Measurements from ENCODE around the gene GCNT4.

The GCNT4 gene

GRCh38 chr5:75078027-75078426, 25.7 kb upstream of the GCNT4 start:
- no CpG with 5 or more reads among the region's 5 CpGs for WGBS
- H2AK5ac ChIP-seq (ENCODE audit: low read length, severe bottlenecking), result no peak overlapping the region

GRCh38 chr5:75072061-75072460, 19.7 kb upstream of the GCNT4 start:
- H3K18ac ChIP-seq (ENCODE audit: low read depth in 1 of 2, low read length in 2 of 2), result no peak overlapping the region
- H3K9ac ChIP-seq (ENCODE audit: low read length), result no peak overlapping the region
- H4K91ac ChIP-seq (ENCODE audit: low read length), result no peak overlapping the region
- H2BK12ac ChIP-seq (ENCODE audit: low read length in 2 of 2), result no peak overlapping the region
- no peaks in the 10 kb centered on the region for H3K36me3 ChIP-seq (ENCODE audit: control insufficient read depth in 1 of 2, insufficient read depth in 2 of 2, low read depth in 1 of 2, low read length in 2 of 2)
- no peak for DNase-seq
- no peaks in the 10 kb centered on the region for H3K9me3 ChIP-seq (ENCODE audit: control insufficient read depth, low read length)
- no peak overlapping the region for H3K4me2 ChIP-seq (ENCODE audit: low read length, poor library complexity, severe bottlenecking)
- no peak overlapping the region for H2AK5ac ChIP-seq (ENCODE audit: low read length, severe bottlenecking)
- H3K14ac ChIP-seq (ENCODE audit: low read length in 2 of 2), result no peak overlapping the region
- no peaks in the 10 kb centered on the region for H3K79me1 ChIP-seq (replicated peaks; ENCODE audit: low read length, poor library complexity, severe bottlenecking)
- no peak overlapping the region for H2AFZ ChIP-seq (ENCODE audit: low read depth, low read length)
- H4K8ac ChIP-seq (ENCODE audit: low read length), result no peak overlapping the region
- H3K27ac ChIP-seq (ENCODE audit: low read length, poor library complexity, severe bottlenecking), result no peak overlapping the region
- no peaks in the 10 kb centered on the region for H3K4me1 ChIP-seq (ENCODE audit: control insufficient read depth, insufficient read depth, low read depth, low read length)
- H3K4me3 ChIP-seq (ENCODE audit: insufficient read depth in 1 of 2, low read depth in 1 of 2, low read length in 2 of 2), result no peak overlapping the region
- H2BK120ac ChIP-seq (ENCODE audit: low read depth, low read length), result no peak overlapping the region
- no peaks in the 10 kb centered on the region for H3K27me3 ChIP-seq (ENCODE audit: control insufficient read depth in 1 of 2, insufficient read depth in 1 of 2, low read length in 2 of 2)
- no peak overlapping the region for H3K4ac ChIP-seq (ENCODE audit: low read depth in 1 of 2, low read length in 2 of 2)
- no peak overlapping the region for H2BK5ac ChIP-seq (ENCODE audit: low read depth, low read length, poor library complexity, severe bottlenecking)
- no peak overlapping the region for H3K23ac ChIP-seq (ENCODE audit: low read length in 2 of 2)
- no peak overlapping the region for H2BK15ac ChIP-seq (ENCODE audit: low read depth, poor library complexity, severe bottlenecking)

More at GRCh38 chr5:75078027-75078426, 25.7 kb upstream of the GCNT4 start:
- Histone ChIP-seq H3K27ac (ENCODE audit: low read length, poor library complexity, severe bottlenecking) (no peak overlapping the region), H2BK120ac (ENCODE audit: low read depth, low read length) (no peak overlapping the region), H3K4me2 (ENCODE audit: low read length, poor library complexity, severe bottlenecking) (no peak overlapping the region), H3K23ac (ENCODE audit: low read length in 2 of 2) (no peak overlapping the region), H3K14ac (ENCODE audit: low read length in 2 of 2) (no peak overlapping the region), H3K9me3 (ENCODE audit: control insufficient read depth, low read length) (no peaks in the 10 kb centered on the region), H3K4me3 (ENCODE audit: insufficient read depth in 1 of 2, low read depth in 1 of 2, low read length in 2 of 2) (no peak overlapping the region), H2BK12ac (ENCODE audit: low read length in 2 of 2) (no peak overlapping the region), H2AFZ (ENCODE audit: low read depth, low read length) (no peak overlapping the region), H3K18ac (ENCODE audit: low read depth in 1 of 2, low read length in 2 of 2) (no peak overlapping the region), H2BK15ac (ENCODE audit: low read depth, poor library complexity, severe bottlenecking) (no peak overlapping the region), H4K91ac (ENCODE audit: low read length) (no peak overlapping the region), H3K4me1 (ENCODE audit: control insufficient read depth, insufficient read depth, low read depth, low read length) (no peaks in the 10 kb centered on the region), H3K4ac (ENCODE audit: low read depth in 1 of 2, low read length in 2 of 2) (no peak overlapping the region), H3K9ac (ENCODE audit: low read length) (no peak overlapping the region), H3K36me3 (ENCODE audit: control insufficient read depth in 1 of 2, insufficient read depth in 2 of 2, low read depth in 1 of 2, low read length in 2 of 2) (no peaks in the 10 kb centered on the region), H2BK5ac (ENCODE audit: low read depth, low read length, poor library complexity, severe bottlenecking) (no peak overlapping the region), H4K8ac (ENCODE audit: low read length) (no peak overlapping the region), H3K79me1 (replicated peaks; ENCODE audit: low read length, poor library complexity, severe bottlenecking) (no peaks in the 10 kb centered on the region), H3K27me3 (ENCODE audit: control insufficient read depth in 1 of 2, insufficient read depth in 1 of 2, low read length in 2 of 2) (no peaks in the 10 kb centered on the region)
- DNase-seq, result no peak

DNA sequence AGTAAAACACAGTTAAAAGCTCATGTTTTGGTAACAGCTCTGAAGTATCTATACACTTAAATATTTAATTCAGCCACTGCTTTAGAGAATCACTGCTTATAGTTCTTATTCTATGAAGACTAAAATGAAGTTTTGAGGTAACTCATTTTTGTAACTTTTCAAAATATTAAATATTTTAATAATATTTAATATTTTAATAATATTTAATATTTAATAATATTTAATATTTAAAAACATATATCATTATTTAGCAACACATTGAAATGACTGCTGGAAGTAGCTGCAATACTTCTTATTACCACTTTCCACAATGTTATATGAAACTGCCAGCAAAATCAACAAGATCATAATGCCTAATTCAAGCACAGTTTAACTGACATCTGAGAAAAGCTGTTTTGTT, 18.7 kb upstream of the GCNT4 start:
- Histone ChIP-seq H2BK15ac (ENCODE audit: low read depth, poor library complexity, severe bottlenecking) (no peak overlapping the region), H2BK120ac (ENCODE audit: low read depth, low read length) (no peak overlapping the region), H2AFZ (ENCODE audit: low read depth, low read length) (no peak overlapping the region), H2BK5ac (ENCODE audit: low read depth, low read length, poor library complexity, severe bottlenecking) (no peak overlapping the region), H3K79me1 (replicated peaks; ENCODE audit: low read length, poor library complexity, severe bottlenecking) (no peaks in the 10 kb centered on the region), H3K9me3 (ENCODE audit: control insufficient read depth, low read length) (no peaks in the 10 kb centered on the region), H4K8ac (ENCODE audit: low read length) (no peak overlapping the region), H3K18ac (ENCODE audit: low read depth in 1 of 2, low read length in 2 of 2) (no peak overlapping the region), H3K4me2 (ENCODE audit: low read length, poor library complexity, severe bottlenecking) (no peak overlapping the region), H3K23ac (ENCODE audit: low read length in 2 of 2) (no peak overlapping the region), H3K36me3 (ENCODE audit: control insufficient read depth in 1 of 2, insufficient read depth in 2 of 2, low read depth in 1 of 2, low read length in 2 of 2) (no peaks in the 10 kb centered on the region), H3K27ac (ENCODE audit: low read length, poor library complexity, severe bottlenecking) (no peak overlapping the region), H3K27me3 (ENCODE audit: control insufficient read depth in 1 of 2, insufficient read depth in 1 of 2, low read length in 2 of 2) (no peaks in the 10 kb centered on the region), H3K9ac (ENCODE audit: low read length) (no peak overlapping the region), H2AK5ac (ENCODE audit: low read length, severe bottlenecking) (no peak overlapping the region), H3K4me1 (ENCODE audit: control insufficient read depth, insufficient read depth, low read depth, low read length) (no peaks in the 10 kb centered on the region), H3K4ac (ENCODE audit: low read depth in 1 of 2, low read length in 2 of 2) (no peak overlapping the region), H4K91ac (ENCODE audit: low read length) (no peak overlapping the region), H3K4me3 (ENCODE audit: insufficient read depth in 1 of 2, low read depth in 1 of 2, low read length in 2 of 2) (no peak overlapping the region), H3K14ac (ENCODE audit: low read length in 2 of 2) (no peak overlapping the region), H2BK12ac (ENCODE audit: low read length in 2 of 2) (no peak overlapping the region)
- no peak for DNase-seq

DNA sequence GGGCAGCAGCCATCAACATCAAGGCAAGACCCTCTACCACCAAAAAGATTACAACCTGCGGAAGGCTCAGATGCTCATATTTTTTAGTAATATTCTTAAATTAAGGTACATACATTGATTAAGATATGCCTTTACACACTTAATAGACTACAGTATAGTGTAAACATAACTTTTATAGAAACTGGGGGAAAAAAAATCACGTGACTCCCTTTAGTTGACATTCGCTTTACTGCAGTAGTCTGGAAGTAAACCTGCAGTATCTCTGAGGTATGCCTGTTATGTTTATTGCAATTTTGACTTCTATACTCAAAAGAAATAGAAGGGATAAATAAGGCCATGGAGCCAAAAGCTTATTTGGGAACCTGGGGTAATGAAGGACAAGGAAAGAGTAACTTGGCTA, 15.1 kb upstream of the GCNT4 start:
- 89% methylated on average over 2 of the region's 3 CpGs for WGBS
- H2BK120ac ChIP-seq (ENCODE audit: low read depth, low read length), result no peak overlapping the region
- no peak for DNase-seq

More for the DNA sequence above, 15.1 kb upstream of the GCNT4 start:
- Histone ChIP-seq H3K4ac (ENCODE audit: low read depth in 1 of 2, low read length in 2 of 2) (no peak overlapping the region), H4K8ac (ENCODE audit: low read length) (no peak overlapping the region), H3K27ac (ENCODE audit: low read length, poor library complexity, severe bottlenecking) (no peak overlapping the region), H3K18ac (ENCODE audit: low read depth in 1 of 2, low read length in 2 of 2) (no peak overlapping the region), H3K23ac (ENCODE audit: low read length in 2 of 2) (no peak overlapping the region), H3K27me3 (ENCODE audit: control insufficient read depth in 1 of 2, insufficient read depth in 1 of 2, low read length in 2 of 2) (no peaks in the 10 kb centered on the region), H2AFZ (ENCODE audit: low read depth, low read length) (no peak overlapping the region), H2BK12ac (ENCODE audit: low read length in 2 of 2) (no peak overlapping the region), H3K9ac (ENCODE audit: low read length) (no peak overlapping the region), H3K14ac (ENCODE audit: low read length in 2 of 2) (no peak overlapping the region), H3K4me2 (ENCODE audit: low read length, poor library complexity, severe bottlenecking) (no peak overlapping the region), H3K4me1 (ENCODE audit: control insufficient read depth, insufficient read depth, low read depth, low read length) (no peaks in the 10 kb centered on the region), H4K91ac (ENCODE audit: low read length) (no peak overlapping the region), H3K79me1 (replicated peaks; ENCODE audit: low read length, poor library complexity, severe bottlenecking) (no peaks in the 10 kb centered on the region), H2BK5ac (ENCODE audit: low read depth, low read length, poor library complexity, severe bottlenecking) (no peak overlapping the region), H2AK5ac (ENCODE audit: low read length, severe bottlenecking) (no peak overlapping the region), H2BK15ac (ENCODE audit: low read depth, poor library complexity, severe bottlenecking) (no peak overlapping the region), H3K4me3 (ENCODE audit: insufficient read depth in 1 of 2, low read depth in 1 of 2, low read length in 2 of 2) (no peak overlapping the region), H3K36me3 (ENCODE audit: control insufficient read depth in 1 of 2, insufficient read depth in 2 of 2, low read depth in 1 of 2, low read length in 2 of 2) (no peaks in the 10 kb centered on the region), H3K9me3 (ENCODE audit: control insufficient read depth, low read length) (no peaks in the 10 kb centered on the region)

Measured in mesenchymal stem cell (in vitro differentiated cells and primary cell).